H1 (cell line): ENCODE measurements around the gene NOL4L. TPM values are rescaled to one million over a fixed set of nuclear protein-coding genes. Genes with fewer than 3 reads are reported as not detected.

Experiments used
- CTCF ChIA-PET: fragments of 300-600 bp; sonication (Branson Sonifier 250); formaldehyde crosslinking; loops from one replicate; lab custom pipeline; 2021; ENCODE audit not compliant: partially characterized antibody; lab: Charles Lee
- POLR2A ChIA-PET: fragments of 300-600 bp; sonication (Branson Sonifier 250); formaldehyde crosslinking; loops from one replicate; lab custom pipeline; 2021; ENCODE audit warnings: inconsistent platforms; ENCODE audit not compliant: partially characterized antibody; lab: Charles Lee
- DNase-seq, 2 experiments: peaks; one replicate each; pipeline versions ENCODE4 v3.0.0 to v3.0.0-alpha.2; 2010 to 2022; ENCODE audit warnings: low spot score in 2 of 2, low read depth in 1 of 2, mixed read lengths in 1 of 2
- FAIRE-seq: peaks from 2 replicates; lab custom pipeline; 2011; peaks lifted over from hg19 to GRCh38; lab: Jason Lieb, UNC
- H2AFZ ChIP-seq: 2 replicates; pipeline ENCODE4 v1.8.1; 2012; ENCODE audit warnings: low read length, inconsistent platforms
- H2AK5ac ChIP-seq: 2 replicates; pipeline ENCODE4 v1.6.1; 2013; ENCODE audit warnings: low read depth, low read length
- H2BK120ac ChIP-seq: replicated peaks from 2 replicates; pipeline ENCODE3; 2013; ENCODE audit warnings: low read depth, low read length, inconsistent platforms
- H2BK12ac ChIP-seq: 2 replicates; pipeline ENCODE4 v1.6.1; 2013; ENCODE audit warnings: low read depth, low read length
- H2BK15ac ChIP-seq: 2 replicates; pipeline ENCODE4 v1.6.1; 2013; ENCODE audit warnings: low read length
- H2BK20ac ChIP-seq: 2 replicates; pipeline ENCODE4 v1.6.1; 2013; ENCODE audit warnings: low read length
- H2BK5ac ChIP-seq: 2 replicates; pipeline ENCODE4 v1.6.1; 2013; ENCODE audit warnings: low read depth, low read length
- H3K14ac ChIP-seq: 2 replicates; pipeline ENCODE4 v1.6.1; 2013; ENCODE audit warnings: inconsistent platforms; ENCODE audit not compliant: insufficient read length
- H3K18ac ChIP-seq: 2 replicates; pipeline ENCODE4 v1.6.1; 2013; ENCODE audit warnings: low read length; ENCODE audit errors: extremely low read depth
- H3K23ac ChIP-seq: 2 replicates; pipeline ENCODE4 v1.6.1; 2013; ENCODE audit warnings: inconsistent platforms; ENCODE audit not compliant: insufficient read length
- H3K23me2 ChIP-seq: 2 replicates; pipeline ENCODE4 v1.6.1; 2013; ENCODE audit warnings: low read depth, low read length
- H3K27ac ChIP-seq: 2 replicates; pipeline ENCODE4 v1.6.1; 2011; ENCODE audit warnings: low read depth, low read length, inconsistent platforms
- H3K27me3 ChIP-seq, 4 experiments: replicated peaks in 1 of 4; 1 replicate in 1 of 4; 2 replicates in 3 of 4; pipeline versions ENCODE4 v1.6.1 to v1.8.1; 2011 to 2013; ENCODE audit warnings: low read length in 3 of 4, mild to moderate bottlenecking in 3 of 4, inconsistent platforms in 2 of 4, mixed read lengths in 2 of 4, moderate library complexity in 1 of 4; ENCODE audit not compliant: control insufficient read depth in 3 of 4, insufficient read depth in 3 of 4; ENCODE audit errors: extremely low read depth in 1 of 4
- H3K36me3 ChIP-seq, 4 experiments: 2 replicates each; pipeline versions ENCODE4 v1.6.1 to v1.8.1; 2011 to 2013; ENCODE audit warnings: mild to moderate bottlenecking in 4 of 4, low read length in 3 of 4, moderate library complexity in 2 of 4, control low read depth in 1 of 4, inconsistent platforms in 1 of 4; ENCODE audit not compliant: insufficient read depth in 4 of 4, control insufficient read depth in 2 of 4
- H3K4ac ChIP-seq: replicated peaks from 2 replicates; pipeline ENCODE3; 2013; ENCODE audit warnings: low read length, low read depth, mixed read lengths, inconsistent platforms; ENCODE audit not compliant: insufficient read length
- H3K4me1 ChIP-seq, 4 experiments: replicated peaks in 1 of 4; 1 replicate in 1 of 4; 2 replicates in 3 of 4; pipeline versions ENCODE4 v1.6.1 to v1.8.1; 2011 to 2013; ENCODE audit warnings: low read length in 3 of 4, inconsistent platforms in 2 of 4, mixed read lengths in 1 of 4; ENCODE audit not compliant: insufficient read depth in 4 of 4, control insufficient read depth in 3 of 4
- H3K4me2 ChIP-seq, 2 experiments: 2 replicates each; pipeline versions ENCODE4 v1.6.1 to v1.8.1; 2011 to 2013; ENCODE audit warnings: low read depth in 2 of 2, low read length in 2 of 2, control low read depth in 1 of 2, inconsistent platforms in 1 of 2, mild to moderate bottlenecking in 1 of 2; ENCODE audit not compliant: insufficient read depth in 1 of 2
- H3K4me3 ChIP-seq, 4 experiments: fragments of 200-600, 300-600 bp in 1 of 4; sonication (generic), shearing (Covaris generic), sonication (Bioruptor Twin) in 1 of 4; 2 replicates each; pipeline versions ENCODE4 v1.5.1 to v1.8.1; 2011 to 2016; ENCODE audit warnings: low read length in 4 of 4, low read depth in 3 of 4, control low read depth in 2 of 4, inconsistent platforms in 2 of 4, mild to moderate bottlenecking in 2 of 4, mixed read lengths in 1 of 4, moderate library complexity in 1 of 4; ENCODE audit not compliant: insufficient read depth in 2 of 4; ENCODE audit errors: extremely low read depth in 1 of 4
- H3K56ac ChIP-seq: replicated peaks from 2 replicates; pipeline ENCODE3; 2013; ENCODE audit warnings: low read depth, mild to moderate bottlenecking, mixed read lengths, low read length, inconsistent platforms; ENCODE audit not compliant: insufficient read length
- H3K79me1 ChIP-seq: 2 replicates; pipeline ENCODE4 v1.6.1; 2013; ENCODE audit warnings: low read depth, low read length, control low read depth
- H3K79me2 ChIP-seq, 2 experiments: 2 replicates each; pipeline versions ENCODE4 v1.6.1 to v1.8.1; 2012 to 2013; ENCODE audit warnings: low read length in 2 of 2, mild to moderate bottlenecking in 2 of 2, inconsistent platforms in 1 of 2; ENCODE audit not compliant: insufficient read depth in 2 of 2, control insufficient read depth in 1 of 2
- H3K9ac ChIP-seq, 4 experiments: replicated peaks in 1 of 4; 1 replicate in 1 of 4; 2 replicates in 3 of 4; pipeline versions ENCODE4 v1.6.1 to v1.8.1; 2011 to 2013; ENCODE audit warnings: low read depth in 3 of 4, low read length in 3 of 4, control low read depth in 2 of 4, mild to moderate bottlenecking in 2 of 4, moderate library complexity in 2 of 4, inconsistent platforms in 1 of 4; ENCODE audit errors: extremely low read depth in 1 of 4
- H3K9me3 ChIP-seq, 2 experiments: 2 replicates each; pipeline versions ENCODE4 v1.6.1 to v1.8.1; 2012 to 2013; ENCODE audit warnings: mild to moderate bottlenecking in 2 of 2, moderate library complexity in 2 of 2, control low read depth in 1 of 2, inconsistent platforms in 1 of 2, low read depth in 1 of 2, low read length in 1 of 2, mixed read lengths in 1 of 2; ENCODE audit not compliant: insufficient read depth in 2 of 2
- H4K20me1 ChIP-seq, 2 experiments: replicated peaks in 1 of 2; 2 replicates each; pipeline versions ENCODE3 to v1.8.1; 2011 to 2013; ENCODE audit warnings: inconsistent platforms in 2 of 2, low read length in 2 of 2, mild to moderate bottlenecking in 1 of 2; ENCODE audit not compliant: insufficient read depth in 2 of 2, control insufficient read depth in 1 of 2
- H4K5ac ChIP-seq: 2 replicates; pipeline ENCODE4 v1.6.1; 2013; ENCODE audit warnings: low read length, low read depth, mixed read lengths, inconsistent platforms; ENCODE audit not compliant: insufficient read length
- H4K8ac ChIP-seq: 2 replicates; pipeline ENCODE4 v1.8.0; 2013; ENCODE audit warnings: mild to moderate bottlenecking, moderate library complexity, low read length, inconsistent platforms; ENCODE audit not compliant: insufficient read depth; ENCODE audit errors: extremely low read depth
- H4K91ac ChIP-seq: replicated peaks from 2 replicates; pipeline ENCODE3; 2013; ENCODE audit warnings: low read length, mixed read lengths, inconsistent platforms; ENCODE audit not compliant: insufficient read length
- CTCF ChIP-seq, 3 experiments: IDR thresholded peaks; 1 replicate in 2 of 3; 2 replicates in 1 of 3; pipeline versions ENCODE4 v1.5.1 to v1.6.1; 2011; ENCODE audit warnings: low read length in 3 of 3, mild to moderate bottlenecking in 3 of 3, inconsistent platforms in 2 of 3, low read depth in 1 of 3, moderate library complexity in 1 of 3; ENCODE audit not compliant: insufficient read depth in 1 of 3; ENCODE audit errors: control extremely low read depth in 1 of 3
- GABPA ChIP-seq: IDR thresholded peaks from 2 replicates; pipeline ENCODE4 v1.6.1; 2011; ENCODE audit warnings: mild to moderate bottlenecking, low read length, moderate library complexity, borderline replicate concordance; ENCODE audit not compliant: insufficient read depth
- RAD21 ChIP-seq, 2 experiments: IDR thresholded peaks in 1 of 2; conservative IDR thresholded peaks in 1 of 2; 2 replicates each; pipeline ENCODE4 v1.6.1; 2011; ENCODE audit warnings: low read depth in 2 of 2, low read length in 2 of 2, improper control_type of control experiment in 1 of 2, inconsistent platforms in 1 of 2, mild to moderate bottlenecking in 1 of 2, moderate library complexity in 1 of 2
- RFX5 ChIP-seq: IDR thresholded peaks from 2 replicates; pipeline ENCODE4 v1.6.1; 2011; ENCODE audit warnings: low read depth, low read length, improper control_type of control experiment, borderline replicate concordance
- WGBS, 2 experiments: shearing (Covaris generic) in 1 of 2; methylation state at CpG; one replicate each; pipeline versions ENCODE4 v1.1.6 to v1.1.7; 2013 to 2015; ENCODE audit warnings: low lambda C conversion rate in 2 of 2, mixed read lengths in 2 of 2, inconsistent platforms in 1 of 2, low coverage in 1 of 2, missing lambda C conversion rate in 1 of 2; ENCODE audit not compliant: insufficient replicate concordance in 2 of 2, insufficient coverage in 1 of 2, insufficient read length in 1 of 2; ENCODE audit errors: extremely low coverage in 1 of 2, missing lambda C conversion rate in 1 of 2; 5-methylcytosine and 5-hydroxymethylcytosine counted together
- polyA plus RNA-seq, 7 experiments: library from polyadenylated mRNA; depleted of rRNA in 3 of 7; stranded (reverse) in 5 of 7; unstranded in 2 of 7; fragments of >200 nt in 5 of 7; fragments of 200-250 nt in 2 of 7; gene quantifications; 1 replicate in 5 of 7; 2 replicates in 1 of 7; 4 replicates in 1 of 7; pipeline versions ENCODE4 v1.2.1 to v1.2.3, GENCODE V29; 2011 to 2013; ENCODE audit warnings: missing spikeins in 2 of 7, mixed read lengths in 2 of 7
- total RNA-seq: library from RNA; stranded (reverse); fragmentation: NEBNext Ultra II Directional; extraction: Animal tissue kit (Norgen Biotek cat#: 25700); gene quantifications from 2 replicates; pipeline ENCODE4 v1.2.1, GENCODE V29; 2021

The NOL4L gene
- total and polyA plus RNA-seq, 2 of the 8 experiments (the other 6 are each of a cell fraction or from before 2014, with no cell fraction given): 15.3 to 23.7 TPM

DNA sequence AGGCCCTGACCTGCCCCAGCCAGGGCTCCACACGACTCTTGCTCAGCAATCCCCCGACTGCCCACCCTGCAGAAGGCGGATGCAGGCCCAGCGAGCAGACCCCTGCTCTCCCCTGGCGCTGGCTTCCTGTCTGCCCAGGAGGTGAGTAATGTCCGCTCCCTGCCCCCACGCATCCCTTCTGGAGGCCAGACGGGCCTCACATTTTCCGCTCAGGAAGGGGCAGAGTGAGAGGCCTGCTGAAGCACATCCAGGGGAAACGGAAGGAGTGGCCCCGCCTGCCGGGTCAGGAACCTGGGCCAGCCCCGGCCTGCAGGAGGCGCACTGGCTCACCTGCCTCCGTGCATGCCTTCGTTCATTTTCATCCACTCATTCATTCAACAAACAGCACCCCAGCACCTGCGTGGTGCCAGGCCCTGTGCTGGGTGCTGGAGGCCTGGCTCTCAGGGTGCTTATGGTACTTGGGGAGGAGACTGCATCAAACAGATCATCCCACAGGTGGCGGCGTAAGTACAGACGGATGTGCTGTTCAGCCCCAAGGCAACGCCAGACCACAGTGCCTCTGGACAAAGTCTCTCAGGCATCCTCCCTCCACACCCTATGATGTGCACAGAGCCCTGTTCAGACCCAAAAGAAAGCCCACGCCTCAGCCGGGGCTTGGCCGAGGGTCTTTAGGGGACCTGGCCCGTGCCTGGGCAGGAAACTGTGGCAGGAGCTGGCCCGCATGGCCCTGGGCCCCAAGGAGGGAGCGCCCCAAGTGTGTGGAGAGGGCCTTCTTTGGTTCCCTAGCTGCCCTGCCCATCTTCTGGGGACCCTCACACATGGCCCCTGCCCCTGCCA, 114.9 kb downstream of the NOL4L start:
- H3K4me1 ChIP-seq: peaks cover 4 to 30% (median 21%) of the 10 kb centered on the region in 4 experiments; a peak in 6 of 7 replicates
- ChIA-PET CTCF (interaction anchor here (0.7 to 4.6 kb wide), 16 partner anchors 11 to 203 kb away, joined by 3 to 19 read pairs (median 5); no protein-coding TSS in a partner anchor), POLR2A (interaction anchor here (1.6 to 4.1 kb wide), 3 partner anchors 10 to 13 kb away, joined by 4 to 21 read pairs (median 9); no protein-coding TSS in a partner anchor)
- H3K14ac ChIP-seq: no peak overlapping the region
- no peaks in the 10 kb centered on the region for H3K9me3 ChIP-seq
- H3K79me1 ChIP-seq: peaks cover 18% of the 10 kb centered on the region
- H3K79me2 ChIP-seq: peaks cover 0 to 46% of the 10 kb centered on the region in 2 experiments; a peak in 1 of 4 replicates
- H2BK15ac ChIP-seq: no peak overlapping the region; the same call in 1 of the 2 replicates
- H4K8ac ChIP-seq: peak overlapping the region; percentile 75
- peaks cover 21 to 30% of the 10 kb centered on the region in 2 experiments for H4K20me1 ChIP-seq
- H3K4ac ChIP-seq: no peak overlapping the region
- no peak overlapping the region for H2BK20ac ChIP-seq
- H2AFZ ChIP-seq: no peak overlapping the region
- no peaks in the 10 kb centered on the region for H3K27me3 ChIP-seq
- H4K91ac ChIP-seq: peak overlapping the region; percentile 19
- H3K27ac ChIP-seq: peak overlapping the region; percentile 41
- H2BK120ac ChIP-seq: no peak overlapping the region
- no peak overlapping the region for H3K23ac ChIP-seq
- no peak overlapping the region for H3K4me3 ChIP-seq
- H3K36me3 ChIP-seq: peaks cover 0 to 3% (median 1%) of the 10 kb centered on the region in 4 experiments; a peak in 2 of 8 replicates
- H3K18ac ChIP-seq: no peak overlapping the region
- no peak overlapping the region for H3K56ac ChIP-seq
- H3K4me2 ChIP-seq: peak overlapping the region in 1 of 2 experiments; percentile 17; a peak in 1 of 4 replicates
- H2BK12ac ChIP-seq: no peak overlapping the region; the same call in 1 of the 2 replicates
- H2AK5ac ChIP-seq: no peak overlapping the region
- DNase-seq (peak in 1 of 2 experiments; percentile 84), FAIRE-seq (no peak)
- H4K5ac ChIP-seq: no peak overlapping the region
- H2BK5ac ChIP-seq: peak overlapping the region; percentile 77
- no peak overlapping the region for H3K9ac ChIP-seq
- peak; percentile 26 to 75 (median 71) for TF ChIP-seq CTCF (IDR thresholded peaks at IDR 0.05; ENCODE audit: control extremely low read depth in 1 of 3, insufficient read depth in 1 of 3, low read depth in 1 of 3, low read length in 3 of 3)
- 0 out of 2 replicates have a peak, but pooled peaks have one; percentile 50 for TF ChIP-seq GABPA
- no peak for TF ChIP-seq RFX5
- peak; percentile 46 to 53; a peak in 3 of 4 replicates for TF ChIP-seq RAD21 (IDR thresholded peaks at IDR 0.05 in 1 of 2, conservative IDR thresholded peaks at IDR 0.05 in 1 of 2; ENCODE audit: low read depth in 2 of 2, low read length in 2 of 2)
- H3K23me2 ChIP-seq: no peaks in the 10 kb centered on the region
- WGBS, 2 experiments: 71% methylated on average over 23 of the region's 27 CpGs; no CpG with 5 or more reads in 1 of the 2 experiments
